ENCODE data around the gene PALD1.
A peak's percentile ranks its signal among the peaks of the same experiment; 100 is the strongest.

Gene PALD1

DNA sequence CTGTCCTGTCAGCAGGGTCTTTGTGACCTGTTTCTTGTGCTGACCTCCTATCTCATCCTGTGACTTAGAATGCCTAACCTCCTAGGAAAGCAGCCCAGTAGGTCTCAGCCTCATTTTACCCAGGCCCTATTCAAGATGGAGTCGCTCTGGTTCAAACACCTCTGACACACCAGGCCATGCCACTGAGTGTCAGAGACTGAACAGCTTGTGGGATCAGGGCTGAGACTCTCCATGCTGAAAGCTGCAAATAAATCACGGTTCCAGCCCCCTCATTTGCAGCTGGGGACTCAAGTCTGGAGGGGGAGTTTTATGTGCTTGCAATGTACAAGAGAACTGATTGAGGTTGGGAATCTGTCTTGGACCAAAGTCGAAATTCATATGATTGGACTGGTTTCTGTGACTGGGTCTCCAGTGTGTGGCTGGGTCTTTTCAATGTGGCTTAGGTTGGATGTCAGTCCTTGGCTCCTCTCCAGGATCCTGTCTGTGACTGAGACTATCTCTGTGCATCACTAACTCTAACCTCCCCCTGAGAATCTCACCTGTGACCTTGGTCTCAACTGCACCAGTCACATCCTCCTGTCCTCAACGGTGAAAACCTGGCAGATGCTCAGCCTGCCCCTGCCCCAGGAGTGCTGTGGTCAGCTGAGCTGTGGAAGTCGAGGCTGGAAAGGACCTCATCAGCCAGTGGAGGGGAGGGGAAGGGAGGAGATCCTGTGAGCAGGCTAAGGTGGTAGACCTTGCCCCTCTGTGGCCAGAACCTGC lies 112.3 kb downstream of the PALD1 start:
- no peak for DNase-seq (ENCODE audit: low spot score)

DNA sequence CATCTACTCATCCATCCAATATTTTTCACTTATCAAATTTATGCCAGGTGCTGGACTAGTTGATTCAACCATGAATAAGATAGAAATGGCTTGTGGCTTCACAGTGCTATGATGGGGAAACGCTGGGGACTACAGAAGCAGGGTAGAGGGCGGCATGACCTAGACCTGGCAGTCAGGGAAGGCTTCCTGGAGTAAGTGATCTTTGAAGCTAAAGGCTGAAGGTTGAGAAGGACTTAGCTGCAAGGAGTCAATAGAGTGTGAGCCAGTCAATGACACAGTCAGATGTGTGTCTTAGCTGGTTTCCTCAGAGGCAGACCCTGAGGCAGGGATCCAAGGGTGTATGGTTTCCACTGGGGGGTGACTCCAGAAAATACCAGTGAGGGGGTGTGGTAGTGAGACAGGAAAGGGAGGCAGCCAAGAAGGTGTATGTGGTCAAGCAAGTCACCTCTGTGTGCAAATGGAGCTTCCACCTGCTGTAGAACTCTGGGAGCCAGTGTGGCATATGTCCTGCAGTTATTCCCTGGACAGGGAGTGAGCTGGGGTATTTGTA lies 113.7 kb downstream of the PALD1 start:
- DNase-seq (ENCODE audit: low spot score): no peak

DNA sequence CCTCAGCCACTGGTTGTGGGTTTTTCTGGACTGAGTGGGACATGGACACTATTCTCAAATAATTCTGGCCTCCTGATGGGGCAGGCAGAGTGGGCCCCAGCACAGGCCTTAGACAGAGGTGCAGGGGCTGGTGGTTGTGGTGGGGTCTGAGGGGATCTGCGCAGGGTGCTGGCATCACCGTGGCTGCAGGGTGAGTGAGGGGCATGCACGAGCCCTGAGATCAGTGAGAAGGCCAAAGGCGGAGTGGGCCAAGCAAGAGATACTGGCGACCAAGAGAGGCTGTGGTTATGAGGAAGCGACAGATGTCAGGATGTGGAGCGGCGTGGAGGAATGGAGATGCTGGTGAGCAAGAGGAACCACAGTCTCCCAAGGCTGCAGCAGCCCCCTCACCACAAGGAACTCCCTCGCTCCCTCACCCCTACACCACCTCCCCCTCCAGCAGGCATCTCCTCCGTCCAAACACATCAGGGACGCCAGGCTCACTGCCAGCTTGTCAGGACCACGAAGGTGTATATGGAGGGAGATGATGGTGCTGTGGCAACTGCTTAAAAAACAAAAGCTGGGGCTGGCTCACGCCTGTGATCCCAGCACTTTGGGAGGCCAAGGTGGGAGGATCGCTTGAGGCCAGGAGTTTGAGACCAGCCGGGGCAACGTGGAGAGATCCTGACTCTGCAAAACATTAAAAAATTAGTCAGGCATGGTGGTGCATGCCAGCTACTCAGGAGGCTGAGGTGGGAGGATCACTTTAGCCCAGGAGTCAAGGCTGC lies 114.4 kb downstream of the PALD1 start:
- DNase-seq (ENCODE audit: low spot score): no peak

GRCh38 chr10:70593513-70593890 lies 114.9 kb downstream of the PALD1 start:
- no peak for DNase-seq (ENCODE audit: low spot score)

DNA sequence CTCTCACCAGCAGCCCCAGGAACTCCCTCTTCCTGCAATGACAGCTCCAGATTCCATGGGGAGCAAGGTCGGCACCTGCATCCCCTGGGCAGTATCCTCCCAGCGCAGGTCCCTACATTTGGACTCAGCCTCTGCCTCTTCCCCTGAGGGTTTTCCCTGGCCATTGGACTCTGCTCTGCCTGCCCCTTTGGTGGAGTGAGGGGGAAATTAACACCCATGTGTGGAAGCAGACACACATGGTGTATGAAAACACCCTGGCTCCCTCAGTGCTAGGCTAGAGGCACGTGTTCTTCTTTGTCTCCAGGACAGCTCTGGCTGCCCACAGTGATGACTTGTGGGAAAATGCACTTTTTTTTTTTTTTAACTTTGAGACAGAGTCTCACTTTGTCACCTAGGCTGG lies 115.6 kb downstream of the PALD1 start:
- no peak for DNase-seq (ENCODE audit: low spot score)

GRCh38 chr10:70595566-70596016 lies 117.0 kb downstream of the PALD1 start:
- DNase-seq (ENCODE audit: low spot score): peak; percentile 28

GRCh38 chr10:70596110-70596798 lies 117.7 kb downstream of the PALD1 start:
- peak; percentile 64 for DNase-seq (ENCODE audit: low spot score)

DNA sequence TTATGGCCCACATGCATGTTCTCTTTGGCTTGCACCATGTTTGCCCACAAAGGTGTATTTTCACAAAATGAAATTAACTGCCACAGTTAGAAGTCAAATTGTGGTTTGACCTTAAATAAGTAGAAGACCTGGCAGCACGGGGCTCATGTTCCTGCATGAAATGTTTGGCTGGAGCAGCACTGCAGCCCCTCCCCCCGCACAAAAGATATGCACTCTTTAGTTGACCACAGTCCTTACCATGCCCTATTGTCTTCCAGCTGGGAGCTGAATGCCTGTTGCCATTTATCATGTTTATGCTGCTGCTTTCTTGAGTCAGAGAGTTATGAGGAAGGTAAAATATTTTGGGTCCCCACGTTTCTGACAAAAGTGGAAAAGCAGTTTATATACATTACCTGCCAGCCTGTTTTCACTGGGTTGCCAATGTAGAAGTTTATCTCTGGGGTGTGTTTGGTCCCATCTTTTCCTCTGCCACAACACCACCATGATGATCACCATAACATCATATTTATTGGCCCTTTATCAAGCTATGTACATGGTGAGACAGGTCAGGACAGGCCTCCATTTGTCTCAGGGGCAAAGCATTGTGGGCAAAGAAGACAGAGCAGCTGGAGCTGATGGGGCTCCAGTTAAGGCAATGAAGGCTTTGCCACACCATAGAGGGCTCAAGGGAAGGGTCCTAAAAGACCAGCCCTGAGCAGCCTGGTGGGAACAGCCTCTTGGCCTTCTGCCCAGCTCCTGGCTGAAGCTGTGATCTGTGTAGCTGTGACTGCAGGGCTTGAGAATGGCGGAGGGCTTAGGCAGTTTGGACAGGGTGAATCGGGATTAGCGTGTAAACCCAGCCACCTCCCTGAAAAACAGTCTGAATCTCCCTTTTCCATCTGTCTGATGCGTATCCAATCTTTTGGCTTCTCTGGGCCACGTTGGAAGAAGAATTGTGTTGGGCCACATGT lies 118.6 kb downstream of the PALD1 start:
- no peak for DNase-seq (ENCODE audit: low spot score)

GRCh38 chr10:70597856-70598815 lies 119.6 kb downstream of the PALD1 start:
- DNase-seq (ENCODE audit: low spot score): no peak

GRCh38 chr10:70598857-70599295 lies 120.3 kb downstream of the PALD1 start:
- DNase-seq (ENCODE audit: low spot score): no peak

GRCh38 chr10:70599319-70599718 lies 120.8 kb downstream of the PALD1 start:
- no peak for DNase-seq (ENCODE audit: low spot score)

DNA sequence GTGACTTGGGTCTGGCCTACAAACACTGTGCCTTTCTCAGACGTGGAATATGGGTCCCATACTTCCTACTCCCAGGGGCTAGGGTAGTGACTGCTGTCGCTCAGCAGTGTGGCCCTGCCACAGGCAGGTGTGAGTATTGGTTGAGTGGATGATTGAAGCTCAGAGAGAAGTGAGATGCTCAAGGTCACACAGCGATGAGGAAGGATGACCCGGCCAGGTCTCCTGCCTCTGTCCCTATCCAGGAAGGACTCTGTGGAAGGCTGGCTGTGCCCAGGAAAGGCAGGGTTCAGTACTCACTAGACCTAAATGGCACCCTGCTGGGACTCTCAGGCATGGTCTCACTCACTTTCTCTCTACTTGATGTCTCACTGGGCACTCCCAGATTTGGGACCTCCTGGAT lies 121.2 kb downstream of the PALD1 start:
- no peak for DNase-seq (ENCODE audit: low spot score)

DNA sequence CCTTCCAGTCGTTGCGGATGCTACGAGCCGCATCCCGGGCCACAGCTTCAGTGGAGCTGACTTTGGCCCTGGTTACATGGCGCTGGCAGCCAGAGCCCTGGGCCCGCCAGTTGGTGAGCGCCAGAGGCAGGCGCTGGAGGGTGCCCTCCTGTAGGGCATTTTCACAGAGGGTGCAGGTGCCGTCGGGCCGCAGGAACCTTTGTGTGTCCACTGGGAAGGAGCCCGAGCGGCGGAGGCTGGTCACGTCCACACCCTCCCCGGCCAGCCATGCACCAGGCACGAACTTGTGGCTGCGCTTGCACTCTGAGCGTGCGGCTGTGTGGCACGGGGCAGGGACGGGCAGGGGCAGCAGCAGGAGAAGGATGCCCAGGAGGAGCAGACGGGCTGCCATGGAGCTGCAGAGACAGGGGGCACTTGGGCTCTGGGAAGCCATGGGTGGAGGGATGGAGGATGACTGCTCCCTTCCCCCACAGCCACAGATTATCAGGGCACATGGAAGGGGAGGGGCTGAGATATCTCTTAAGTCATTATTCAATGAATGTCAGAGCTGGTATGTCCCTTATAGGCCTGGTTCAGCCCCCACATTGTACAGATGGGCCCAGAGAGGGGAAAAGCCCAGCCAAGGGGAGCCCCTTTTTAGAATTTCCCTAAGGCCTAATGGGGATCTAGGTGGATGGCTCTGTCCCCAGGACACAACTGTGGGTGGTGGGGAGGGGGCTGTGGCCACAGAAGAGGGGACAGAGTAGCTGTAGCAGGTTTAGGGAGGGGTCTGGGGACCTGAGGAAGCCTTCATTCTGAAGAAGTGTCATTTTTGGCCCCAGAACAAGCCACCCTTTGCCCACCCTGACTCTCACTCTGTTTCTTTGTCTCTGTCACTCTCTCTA lies 122.2 kb downstream of the PALD1 start:
- DNase-seq (ENCODE audit: low spot score): no peak

- no peak for DNase-seq (ENCODE audit: low spot score)
Observed at GRCh38 chr10:70601746-70602145, 123.2 kb downstream of the PALD1 start.

DNA sequence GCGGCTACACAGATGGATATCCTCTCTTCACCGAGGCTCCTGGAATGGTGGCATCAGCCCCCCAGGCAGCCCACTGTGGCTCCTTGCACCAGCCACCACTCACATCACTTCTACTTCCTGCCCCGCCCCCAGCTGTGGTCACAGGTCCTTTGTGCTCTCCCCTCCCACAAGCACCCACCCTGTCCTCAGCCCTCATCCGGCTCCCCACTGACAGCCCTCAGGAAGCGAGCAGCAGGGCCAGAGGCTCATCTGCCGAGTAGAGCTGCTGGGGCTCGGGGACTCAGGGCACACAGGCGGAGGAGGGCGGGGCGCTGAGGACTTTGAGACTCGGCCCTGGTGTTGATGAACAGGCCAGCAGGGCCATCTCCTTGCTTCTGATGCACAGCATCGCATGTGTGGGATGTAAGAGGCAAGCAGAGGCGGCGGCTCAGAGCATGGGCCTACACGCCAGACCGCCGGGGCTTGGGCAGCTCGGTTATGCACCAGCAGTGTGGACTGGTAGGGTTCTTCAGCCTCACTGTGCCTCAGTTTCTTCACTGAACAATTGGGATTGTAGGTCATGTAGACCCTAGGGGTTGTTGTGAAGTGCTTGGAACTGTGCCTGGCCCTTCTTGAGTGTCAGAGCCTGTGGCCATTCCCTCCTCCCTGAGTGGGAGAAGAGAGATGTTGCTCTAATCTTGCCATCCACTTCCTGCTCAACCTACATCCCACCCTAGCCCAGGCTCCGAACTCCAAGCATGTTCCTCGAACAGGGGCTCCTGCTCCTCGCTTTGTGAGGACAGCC lies 124.3 kb downstream of the PALD1 start, which contains the start of gene PRF1:
TSS of gene PRF1 (minus strand) at position 77 of the 784 bp plus-strand sequence. CDS start 1,839 bp downstream, outside the sequence.
- no peak for DNase-seq (ENCODE audit: low spot score)

- no peak for DNase-seq (ENCODE audit: low spot score)
Observed at GRCh38 chr10:70603449-70603801, 124.9 kb downstream of the PALD1 start.

- no peak for DNase-seq (ENCODE audit: low spot score)
Observed at GRCh38 chr10:70604106-70604505, 125.5 kb downstream of the PALD1 start.

DNA sequence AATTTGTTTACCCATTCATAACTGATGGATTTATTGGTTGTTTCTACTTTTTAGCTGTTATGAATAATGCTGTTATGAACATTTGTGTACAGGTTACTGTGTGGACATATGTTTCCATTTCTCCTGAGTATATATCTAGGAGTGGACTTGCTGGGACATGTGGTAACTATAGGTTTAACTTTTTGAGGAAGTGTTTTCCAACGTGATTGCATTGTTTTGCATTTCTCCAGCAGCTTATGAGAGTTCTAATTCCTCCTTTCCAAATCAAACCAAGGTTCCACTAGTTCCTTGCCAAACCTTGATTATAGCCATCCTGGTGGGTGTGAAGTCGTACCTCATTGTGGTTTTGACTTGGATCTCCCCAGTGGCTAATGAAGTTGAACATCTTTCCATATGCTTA lies 126.6 kb downstream of the PALD1 start:
- DNase-seq (ENCODE audit: low spot score): no peak

Data from HuH-7 (cell line).